ENCODE data around the gene DPEP2NB. TPM values are rescaled to one million over a fixed set of nuclear protein-coding genes. Genes with fewer than 3 reads are reported as not detected.

DPEP2NB gene
- total and polyA plus RNA-seq, 10 of the 15 experiments (the other 5 are each of a cell fraction or from before 2014, with no cell fraction given) = not detected

DNA sequence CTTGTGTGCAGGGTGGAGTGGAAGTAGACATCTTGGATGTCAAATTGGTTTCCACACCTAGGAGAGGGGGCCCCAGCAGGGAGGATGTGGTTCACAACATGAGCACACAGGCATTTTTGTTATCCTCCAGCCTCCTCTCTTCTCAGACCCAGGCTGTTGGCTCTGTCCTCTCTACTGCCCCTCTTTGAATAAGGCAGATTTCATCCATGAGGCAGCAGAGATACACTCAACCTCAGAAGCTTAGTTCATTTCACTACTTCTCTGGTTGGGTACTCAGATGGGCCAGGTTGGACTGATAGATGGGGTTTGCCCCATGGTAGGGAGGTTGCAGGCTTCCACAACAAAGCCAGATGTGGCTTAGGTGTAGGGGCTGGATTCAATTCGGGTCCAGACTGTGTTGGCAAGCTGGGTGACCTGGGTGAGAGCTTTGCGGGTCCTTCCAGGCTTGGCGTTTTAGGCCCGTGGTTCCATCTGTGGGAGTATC is 47.2 kb upstream of the DPEP2NB start (continued):
- no peak for TF ChIP-seq PAX8 (IDR thresholded peaks at IDR 0.05)
- no peak for TF ChIP-seq MYC (IDR thresholded peaks at IDR 0.05; ENCODE audit: insufficient read depth, insufficient read length, insufficient replicate concordance, low read length, severe bottlenecking)
- no peak for TF ChIP-seq FOS (IDR thresholded peaks at IDR 0.05; ENCODE audit: borderline replicate concordance, extremely low read depth, insufficient read length)
- TF ChIP-seq, protein P1, sequence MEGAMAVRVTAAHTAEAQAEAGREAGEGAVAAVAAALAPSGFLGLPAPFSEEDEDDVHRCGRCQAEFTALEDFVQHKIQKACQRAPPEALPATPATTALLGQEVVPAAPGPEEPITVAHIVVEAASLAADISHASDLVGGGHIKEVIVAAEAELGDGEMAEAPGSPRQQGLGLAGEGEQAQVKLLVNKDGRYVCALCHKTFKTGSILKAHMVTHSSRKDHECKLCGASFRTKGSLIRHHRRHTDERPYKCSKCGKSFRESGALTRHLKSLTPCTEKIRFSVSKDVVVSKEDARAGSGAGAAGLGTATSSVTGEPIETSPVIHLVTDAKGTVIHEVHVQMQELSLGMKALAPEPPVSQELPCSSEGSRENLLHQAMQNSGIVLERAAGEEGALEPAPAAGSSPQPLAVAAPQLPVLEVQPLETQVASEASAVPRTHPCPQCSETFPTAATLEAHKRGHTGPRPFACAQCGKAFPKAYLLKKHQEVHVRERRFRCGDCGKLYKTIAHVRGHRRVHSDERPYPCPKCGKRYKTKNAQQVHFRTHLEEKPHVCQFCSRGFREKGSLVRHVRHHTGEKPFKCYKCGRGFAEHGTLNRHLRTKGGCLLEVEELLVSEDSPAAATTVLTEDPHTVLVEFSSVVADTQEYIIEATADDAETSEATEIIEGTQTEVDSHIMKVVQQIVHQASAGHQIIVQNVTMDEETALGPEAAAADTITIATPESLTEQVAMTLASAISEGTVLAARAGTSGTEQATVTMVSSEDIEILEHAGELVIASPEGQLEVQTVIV (IDR thresholded peaks at IDR 0.05; ENCODE audit: borderline replicate concordance, partially characterized antibody) = no peak
- TF ChIP-seq ETV6 (conservative IDR thresholded peaks at IDR 0.05 in 1 of 2, IDR thresholded peaks at IDR 0.05 in 1 of 2; ENCODE audit: borderline replicate concordance in 1 of 2, low read depth in 1 of 2) = no peak
- no peak for TF ChIP-seq RFX5 (IDR thresholded peaks at IDR 0.05; ENCODE audit: low read depth, low read length)
- no peak for TF ChIP-seq ZZZ3 (IDR thresholded peaks at IDR 0.05; ENCODE audit: control insufficient read depth, insufficient read length, low read depth)
- no peak for TF ChIP-seq POLR2A (IDR thresholded peaks at IDR 0.05; ENCODE audit: low read depth, low read length)
- TF ChIP-seq CEBPZ (IDR thresholded peaks at IDR 0.05; ENCODE audit: low read depth, low read length) = no peak
- TF ChIP-seq RCOR1 (conservative IDR thresholded peaks at IDR 0.05; ENCODE audit: low read depth, low read length) = no peak

Measured in GM12878 (cell line).